Lung (tissue), 12 donors: ENCODE data around the gene DENND1A. TPM values are rescaled to one million over a fixed set of nuclear protein-coding genes. Genes with fewer than 3 reads are reported as not detected.

ENCODE experiments used
- ATAC-seq: fragments of 200-7000 bp; cut with Tn5 transposase; one replicate; pipeline ENCODE4 v1.9.1; 2020; ENCODE audit warnings: moderate number of reproducible peaks; ENCODE audit not compliant: insufficient read depth, low FRiP score
- DNase-seq, 3 donors: peaks; one replicate each; pipeline ENCODE4 v3.0.0-alpha.2; 2013 to 2017
- H3K27ac ChIP-seq, 2 donors: one replicate each; pipeline ENCODE4 v1.5.1; 2013; ENCODE audit warnings: mild to moderate bottlenecking in 2 of 2, moderate library complexity in 2 of 2, control low read depth in 1 of 2, inconsistent platforms in 1 of 2, low read depth in 1 of 2, low read length in 1 of 2
- H3K27me3 ChIP-seq, 3 donors: one replicate each; pipeline ENCODE4 v1.5.1; 2013; ENCODE audit warnings: low read length in 2 of 3; ENCODE audit not compliant: control insufficient read depth in 3 of 3, insufficient read depth in 3 of 3
- H3K36me3 ChIP-seq, 4 donors: one replicate each; pipeline ENCODE4 v1.5.1; 2013; ENCODE audit warnings: low read length in 4 of 4, mild to moderate bottlenecking in 1 of 4, moderate library complexity in 1 of 4; ENCODE audit not compliant: control insufficient read depth in 4 of 4, insufficient read depth in 4 of 4
- H3K4me1 ChIP-seq, 5 donors: one replicate each; pipeline ENCODE4 v1.5.1; 2013; ENCODE audit warnings: low read length in 5 of 5, mild to moderate bottlenecking in 2 of 5, moderate library complexity in 1 of 5; ENCODE audit not compliant: control insufficient read depth in 5 of 5, insufficient read depth in 5 of 5
- H3K4me3 ChIP-seq: one replicate; pipeline ENCODE4 v1.5.1; 2013; ENCODE audit warnings: mild to moderate bottlenecking, control low read depth, moderate library complexity
- H3K9ac ChIP-seq, 2 donors: one replicate each; pipeline ENCODE4 v1.5.1; 2013; ENCODE audit warnings: low read length in 2 of 2, control low read depth in 1 of 2; ENCODE audit not compliant: insufficient read depth in 1 of 2
- H3K9me3 ChIP-seq, 4 donors: one replicate each; pipeline ENCODE4 v1.5.1; 2013; ENCODE audit warnings: low read length in 3 of 4, mild to moderate bottlenecking in 1 of 4, moderate library complexity in 1 of 4; ENCODE audit not compliant: control insufficient read depth in 4 of 4, insufficient read depth in 3 of 4
- WGBS, 2 donors: extraction: QIAGEN DNeasy Blood & Tissue Kit; methylation state at CpG; one replicate each; pipeline ENCODE4 v1.1.7; 2013; 5-methylcytosine and 5-hydroxymethylcytosine counted together
- polyA plus RNA-seq, 2 donors: library from polyadenylated mRNA; stranded (reverse); fragments of 200-250 nt; gene quantifications; one replicate each; pipeline ENCODE4 v1.2.1, GENCODE V29; 2013
- total RNA-seq, 2 donors: library from RNA; depleted of rRNA in 1 of 2; stranded (reverse); fragments of >200 nt in 1 of 2; gene quantifications; one replicate each; pipeline ENCODE4 v1.2.1, GENCODE V29; 2014 to 2021
- TF ChIP-seq, protein P1 (sequence below): IDR thresholded peaks from 2 replicates; pipeline ENCODE4 v1.5.1; 2012; ENCODE audit warnings: mild to moderate bottlenecking; ENCODE audit errors: control extremely low read depth, extremely low read depth
- donor health status: control.
- donor health status: control.
- donor health status: Bipolar disorder and iron deficiency.
- donor health status: healthy.
- donor health status: DM: yes; HTN: yes; CAD: no.

Gene DENND1A
- total and polyA plus RNA-seq, 4 donors, result 5.7 to 29.8 (median 14.5) TPM

DNA sequence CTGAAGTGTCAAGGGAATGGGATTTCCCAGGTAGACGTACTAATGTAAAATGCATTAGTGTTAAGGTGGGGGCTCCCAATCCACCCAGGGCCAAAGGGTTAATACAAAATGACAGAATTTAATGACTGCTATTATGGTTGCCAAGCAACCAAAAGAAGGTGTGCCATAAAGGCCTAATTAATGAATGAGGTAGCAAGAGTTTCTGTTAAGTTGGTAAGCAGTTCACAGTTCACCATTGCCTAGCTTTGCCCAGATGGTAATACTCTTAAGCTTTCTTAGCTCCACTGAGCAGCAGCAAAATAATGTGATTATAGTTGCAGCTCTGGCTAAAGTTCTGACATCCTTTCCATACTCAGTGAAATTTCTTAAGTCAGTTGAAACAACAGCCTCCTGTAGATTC is 211.7 kb downstream of the DENND1A start:
- ATAC-seq (no peak), DNase-seq (no peak)
- Histone ChIP-seq H3K4me3 (no peak overlapping the region), H3K9ac (no peak overlapping the region), H3K36me3 (peaks cover 0 to 3% (median 0%) of the 10 kb centered on the region in 4 donors), H3K27me3 (no peaks in the 10 kb centered on the region), H3K4me1 (peaks cover 0 to 8% (median 2%) of the 10 kb centered on the region in 5 donors), H3K9me3 (peaks cover 0 to 8% (median 4%) of the 10 kb centered on the region in 4 donors), H3K27ac (no peak overlapping the region)
- TF ChIP-seq, protein P1, sequence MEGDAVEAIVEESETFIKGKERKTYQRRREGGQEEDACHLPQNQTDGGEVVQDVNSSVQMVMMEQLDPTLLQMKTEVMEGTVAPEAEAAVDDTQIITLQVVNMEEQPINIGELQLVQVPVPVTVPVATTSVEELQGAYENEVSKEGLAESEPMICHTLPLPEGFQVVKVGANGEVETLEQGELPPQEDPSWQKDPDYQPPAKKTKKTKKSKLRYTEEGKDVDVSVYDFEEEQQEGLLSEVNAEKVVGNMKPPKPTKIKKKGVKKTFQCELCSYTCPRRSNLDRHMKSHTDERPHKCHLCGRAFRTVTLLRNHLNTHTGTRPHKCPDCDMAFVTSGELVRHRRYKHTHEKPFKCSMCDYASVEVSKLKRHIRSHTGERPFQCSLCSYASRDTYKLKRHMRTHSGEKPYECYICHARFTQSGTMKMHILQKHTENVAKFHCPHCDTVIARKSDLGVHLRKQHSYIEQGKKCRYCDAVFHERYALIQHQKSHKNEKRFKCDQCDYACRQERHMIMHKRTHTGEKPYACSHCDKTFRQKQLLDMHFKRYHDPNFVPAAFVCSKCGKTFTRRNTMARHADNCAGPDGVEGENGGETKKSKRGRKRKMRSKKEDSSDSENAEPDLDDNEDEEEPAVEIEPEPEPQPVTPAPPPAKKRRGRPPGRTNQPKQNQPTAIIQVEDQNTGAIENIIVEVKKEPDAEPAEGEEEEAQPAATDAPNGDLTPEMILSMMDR, result no peak
- 98 to 100% methylated on average over 1 of the region's 1 CpG for WGBS, 2 donors

DNA sequence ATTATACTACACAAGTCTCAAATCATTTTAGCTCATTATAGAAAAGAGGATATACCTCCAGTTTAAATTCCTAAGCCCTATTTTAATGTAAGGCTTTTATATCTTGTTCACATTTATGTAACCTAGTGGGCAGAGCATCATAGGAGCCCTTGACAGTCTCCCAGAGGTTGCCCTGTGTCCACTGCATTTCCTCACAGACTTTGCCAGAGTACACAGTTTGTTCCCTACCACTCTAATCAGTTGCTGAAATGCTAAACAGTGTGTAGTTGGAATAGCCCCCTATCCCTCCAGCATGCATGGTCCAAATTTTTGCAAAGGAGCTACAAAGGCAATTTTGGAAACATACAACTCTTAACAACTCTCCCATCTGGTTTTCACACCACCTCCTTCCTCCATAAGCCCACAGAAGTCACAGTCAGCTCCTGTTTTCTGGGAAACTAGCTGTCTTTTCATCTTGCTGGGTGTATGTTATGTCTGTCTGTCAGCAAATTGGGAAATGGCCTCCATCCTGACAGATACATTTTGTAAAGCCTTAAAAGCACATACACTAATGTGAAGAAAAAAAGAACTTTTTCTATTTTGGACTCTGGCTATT is 212.2 kb downstream of the DENND1A start:
- TF ChIP-seq, protein P1, result no peak
- no peak overlapping the region for H3K9ac ChIP-seq
- no peak overlapping the region for H3K4me3 ChIP-seq

DNA sequence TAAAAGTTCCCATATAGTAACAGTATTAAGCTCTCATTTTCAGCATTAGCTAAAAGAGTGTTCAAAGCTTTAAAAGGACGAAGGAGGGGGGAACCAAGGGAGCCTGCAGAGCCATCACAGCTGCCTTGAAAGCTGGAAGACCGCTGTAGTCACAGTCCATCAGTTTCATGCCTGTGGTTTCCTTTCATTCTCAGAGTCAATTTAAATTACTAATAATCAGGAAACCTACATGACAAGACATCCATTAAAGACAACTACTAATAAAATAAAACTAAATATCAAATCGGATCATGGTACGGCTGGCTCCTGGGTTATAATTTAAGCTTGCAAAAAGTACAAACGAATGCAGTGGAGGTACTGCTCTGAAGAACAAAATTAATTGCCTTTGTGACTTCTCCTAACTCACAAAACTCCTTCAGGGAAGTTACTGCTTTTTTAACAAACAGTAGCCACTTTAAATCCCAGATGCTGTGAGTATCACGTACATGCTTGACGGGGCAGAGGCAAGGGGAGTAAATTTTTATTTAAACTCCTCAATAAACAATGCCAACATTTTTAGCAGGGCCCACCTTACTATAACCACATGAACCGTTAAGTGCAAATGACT is 213.5 kb downstream of the DENND1A start:
- H3K9ac ChIP-seq, result no peak overlapping the region
- H3K4me1 ChIP-seq, result peaks cover 0 to 8% (median 2%) of the 10 kb centered on the region in 5 donors
- TF ChIP-seq, protein P1, result no peak
- no peak overlapping the region for H3K27ac ChIP-seq
- H3K36me3 ChIP-seq, result peaks cover 0 to 3% (median 1%) of the 10 kb centered on the region in 4 donors
- 79 to 82% methylated on average over 8 of the region's 8 CpGs for WGBS, 2 donors
- H3K27me3 ChIP-seq, result no peaks in the 10 kb centered on the region
- H3K9me3 ChIP-seq, result no peaks in the 10 kb centered on the region
- peak; percentile 15 to 68 (median 43) for DNase-seq
- H3K4me3 ChIP-seq, result no peak overlapping the region
- no peak for ATAC-seq

More for the DNA sequence above, 212.2 kb downstream of the DENND1A start:
- H3K27me3 ChIP-seq, result no peaks in the 10 kb centered on the region
- peaks cover 0 to 7% (median 2%) of the 10 kb centered on the region in 4 donors for H3K9me3 ChIP-seq
- ATAC-seq, result no peak
- H3K4me1 ChIP-seq, result peaks cover 0 to 8% (median 2%) of the 10 kb centered on the region in 5 donors
- no peak for DNase-seq
- H3K36me3 ChIP-seq, result peaks cover 0 to 3% (median 1%) of the 10 kb centered on the region in 4 donors
- no peak overlapping the region for H3K27ac ChIP-seq
